Measurements from ENCODE around the gene PPP2R5B.

- no peak for TF ChIP-seq POLR2A (IDR thresholded peaks at IDR 0.05)
- TF ChIP-seq, protein P1, sequence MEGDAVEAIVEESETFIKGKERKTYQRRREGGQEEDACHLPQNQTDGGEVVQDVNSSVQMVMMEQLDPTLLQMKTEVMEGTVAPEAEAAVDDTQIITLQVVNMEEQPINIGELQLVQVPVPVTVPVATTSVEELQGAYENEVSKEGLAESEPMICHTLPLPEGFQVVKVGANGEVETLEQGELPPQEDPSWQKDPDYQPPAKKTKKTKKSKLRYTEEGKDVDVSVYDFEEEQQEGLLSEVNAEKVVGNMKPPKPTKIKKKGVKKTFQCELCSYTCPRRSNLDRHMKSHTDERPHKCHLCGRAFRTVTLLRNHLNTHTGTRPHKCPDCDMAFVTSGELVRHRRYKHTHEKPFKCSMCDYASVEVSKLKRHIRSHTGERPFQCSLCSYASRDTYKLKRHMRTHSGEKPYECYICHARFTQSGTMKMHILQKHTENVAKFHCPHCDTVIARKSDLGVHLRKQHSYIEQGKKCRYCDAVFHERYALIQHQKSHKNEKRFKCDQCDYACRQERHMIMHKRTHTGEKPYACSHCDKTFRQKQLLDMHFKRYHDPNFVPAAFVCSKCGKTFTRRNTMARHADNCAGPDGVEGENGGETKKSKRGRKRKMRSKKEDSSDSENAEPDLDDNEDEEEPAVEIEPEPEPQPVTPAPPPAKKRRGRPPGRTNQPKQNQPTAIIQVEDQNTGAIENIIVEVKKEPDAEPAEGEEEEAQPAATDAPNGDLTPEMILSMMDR (IDR thresholded peaks at IDR 0.05): no peak
- TF ChIP-seq EP300 (IDR thresholded peaks at IDR 0.05): no peak
- TF ChIP-seq POLR2AphosphoS5 (IDR thresholded peaks at IDR 0.05): no peak
These were observed 22.8 kb downstream of the PPP2R5B start for GRCh38 chr11:64947208-64947814.
